B cell (primary cell): ENCODE results near the gene HTRA3. TPM values are rescaled to one million over a fixed set of nuclear protein-coding genes. Genes with fewer than 3 reads are reported as not detected.

Experiments
- ATAC-seq: fragments of 200-7000 bp; cut with Tn5 transposase; one replicate; pipeline ENCODE4 v1.10.0; 2021; ENCODE audit warnings: low read depth, mild to moderate bottlenecking, moderate number of reproducible peaks, moderate library complexity
- CTCF ChIA-PET: fragments of 350-600 bp; sonication (Branson Sonifier 250); formaldehyde crosslinking; loops from one replicate; lab custom pipeline; 2021; ENCODE audit warnings: antibody characterized with exemption, inconsistent platforms; lab: Charles Lee
- POLR2A ChIA-PET: fragments of 350-600 bp; sonication (Branson Sonifier 250); formaldehyde crosslinking; loops from one replicate; lab custom pipeline; 2021; ENCODE audit warnings: antibody characterized with exemption; lab: Charles Lee
- DNase-seq: peaks from one replicate; pipeline ENCODE4 v3.0.0; 2013
- H2AFZ ChIP-seq: 2 replicates; pipeline ENCODE4 v1.6.1; 2012; ENCODE audit warnings: mild to moderate bottlenecking, low read depth, low read length; ENCODE audit not compliant: insufficient read depth, poor library complexity, severe bottlenecking
- H3K27ac ChIP-seq, 2 donors: 1 replicate in 1 of 2; 2 replicates in 1 of 2; pipeline ENCODE4 v1.5.1; 2012 to 2013; ENCODE audit warnings: low read length in 2 of 2, mild to moderate bottlenecking in 2 of 2, moderate library complexity in 1 of 2
- H3K27me3 ChIP-seq, 4 experiments: fragments of 200-600 bp in 1 of 4; sonication (generic) in 1 of 4; replicated peaks in 1 of 4; 1 replicate in 2 of 4; 2 replicates in 2 of 4; pipeline versions ENCODE4 v1.6.1 to v1.7.0; 2013 to 2016; ENCODE audit warnings: low read length in 3 of 4, mild to moderate bottlenecking in 2 of 4, mixed read lengths in 1 of 4, moderate library complexity in 1 of 4; ENCODE audit not compliant: insufficient read depth in 4 of 4, control insufficient read depth in 3 of 4; ENCODE audit errors: control extremely low read depth in 1 of 4
- H3K36me3 ChIP-seq, 2 experiments: replicated peaks in 1 of 2; 1 replicate in 1 of 2; 2 replicates in 1 of 2; pipeline versions ENCODE4 v1.6.1 to v1.7.1; 2013; ENCODE audit warnings: low read length in 1 of 2; ENCODE audit not compliant: insufficient read depth in 2 of 2, control insufficient read depth in 1 of 2; ENCODE audit errors: control extremely low read depth in 1 of 2, extremely low read depth in 1 of 2
- H3K4me1 ChIP-seq, 2 donors: fragments of 200-600 bp in 1 of 2; sonication (generic) in 1 of 2; 1 replicate in 1 of 2; 2 replicates in 1 of 2; pipeline versions ENCODE4 v1.5.1 to v1.6.1; 2013 to 2017; ENCODE audit warnings: low read length in 2 of 2; ENCODE audit not compliant: control insufficient read depth in 2 of 2, insufficient read depth in 2 of 2
- H3K4me2 ChIP-seq: replicated peaks from 2 replicates; pipeline ENCODE3; 2012; ENCODE audit warnings: mild to moderate bottlenecking, low read depth, low read length; ENCODE audit not compliant: poor library complexity, severe bottlenecking
- H3K4me3 ChIP-seq, 5 experiments: fragments of 200-600 bp in 1 of 5; sonication (generic) in 1 of 5; 1 replicate in 3 of 5; 2 replicates in 2 of 5; pipeline versions ENCODE4 v1.5.1 to v1.7.0; 2011 to 2016; ENCODE audit warnings: low read length in 4 of 5, mild to moderate bottlenecking in 4 of 5, low read depth in 2 of 5, control low read depth in 1 of 5, moderate library complexity in 1 of 5; ENCODE audit not compliant: insufficient read depth in 1 of 5; ENCODE audit errors: control extremely low read depth in 1 of 5, extremely low read depth in 1 of 5
- H3K79me2 ChIP-seq: fragments of 200-600 bp; sonication (generic); one replicate; pipeline ENCODE4 v1.6.0; 2016; ENCODE audit warnings: low read length; ENCODE audit not compliant: control insufficient read depth, insufficient read depth
- H3K9ac ChIP-seq: fragments of 200-600 bp; sonication (generic); 2 replicates; pipeline ENCODE4 v1.6.1; 2017; ENCODE audit warnings: mild to moderate bottlenecking, low read length, moderate library complexity
- H3K9me3 ChIP-seq, 3 donors: one replicate each; pipeline versions ENCODE4 v1.6.1 to v1.7.1; 2013; ENCODE audit warnings: low read length in 2 of 3; ENCODE audit not compliant: control insufficient read depth in 2 of 3, insufficient read depth in 1 of 3; ENCODE audit errors: control extremely low read depth in 1 of 3
- H4K20me1 ChIP-seq: 2 replicates; pipeline ENCODE4 v1.6.0; 2012; ENCODE audit warnings: mild to moderate bottlenecking, low read length; ENCODE audit not compliant: insufficient read depth, control insufficient read depth, poor library complexity, severe bottlenecking
- H3K27ac Mint-ChIP-seq: one replicate; pipeline ENCODE4 v1.8.0; 2021; ENCODE audit warnings: mixed read lengths
- H3K27me3 Mint-ChIP-seq: one replicate; pipeline ENCODE4 v1.8.0; 2021; ENCODE audit warnings: mixed read lengths
- H3K4me1 Mint-ChIP-seq: one replicate; pipeline ENCODE4 v1.8.0; 2021; ENCODE audit warnings: mixed read lengths
- H3K4me3 Mint-ChIP-seq: one replicate; pipeline ENCODE4 v1.8.0; 2021; ENCODE audit warnings: mixed read lengths
- H3K9me3 Mint-ChIP-seq: one replicate; pipeline ENCODE4 v1.8.0; 2022; ENCODE audit warnings: mixed read lengths; ENCODE audit not compliant: insufficient read depth
- EZH2 ChIP-seq: IDR thresholded peaks from 2 replicates; pipeline ENCODE4 v1.6.1; 2012; ENCODE audit warnings: borderline replicate concordance, low read depth, mild to moderate bottlenecking, moderate library complexity, low read length; ENCODE audit not compliant: insufficient read depth, poor library complexity, severe bottlenecking
- WGBS: methylation state at CpG from one replicate; pipeline ENCODE4 v1.1.5; 2013; ENCODE audit warnings: missing lambda C conversion rate; ENCODE audit not compliant: insufficient coverage; 5-methylcytosine and 5-hydroxymethylcytosine counted together
- intact Hi-C: fragments of 100-400 bp; cut with micrococcal nuclease; formaldehyde crosslinking; loops from one replicate; pipeline ENCODE4 v1.10.0; 2022
- polyA plus RNA-seq: library from polyadenylated mRNA; depleted of rRNA; stranded (reverse); fragments of >200 nt; gene quantifications from 2 replicates; pipeline ENCODE4 v1.2.3, GENCODE V29; 2012
- total RNA-seq, 2 donors: library from RNA; stranded (reverse); fragments of 120-200 nt in 1 of 2; gene quantifications; 1 replicate in 1 of 2; 2 replicates in 1 of 2; pipeline versions ENCODE4 v1.2.3 to v1.2.4, GENCODE V29; 2013 to 2022
- TF ChIP-seq, protein P1 (sequence below): fragments of 200-600 bp; IDR thresholded peaks from one replicate; pipeline ENCODE4 v1.8.0; 2022; ENCODE audit warnings: antibody characterized with exemption, mild to moderate bottlenecking

Gene HTRA3
- total and polyA plus RNA-seq, 2 donors (not counting 1 experiment from before 2014, with no cell fraction given) = not detected

DNA sequence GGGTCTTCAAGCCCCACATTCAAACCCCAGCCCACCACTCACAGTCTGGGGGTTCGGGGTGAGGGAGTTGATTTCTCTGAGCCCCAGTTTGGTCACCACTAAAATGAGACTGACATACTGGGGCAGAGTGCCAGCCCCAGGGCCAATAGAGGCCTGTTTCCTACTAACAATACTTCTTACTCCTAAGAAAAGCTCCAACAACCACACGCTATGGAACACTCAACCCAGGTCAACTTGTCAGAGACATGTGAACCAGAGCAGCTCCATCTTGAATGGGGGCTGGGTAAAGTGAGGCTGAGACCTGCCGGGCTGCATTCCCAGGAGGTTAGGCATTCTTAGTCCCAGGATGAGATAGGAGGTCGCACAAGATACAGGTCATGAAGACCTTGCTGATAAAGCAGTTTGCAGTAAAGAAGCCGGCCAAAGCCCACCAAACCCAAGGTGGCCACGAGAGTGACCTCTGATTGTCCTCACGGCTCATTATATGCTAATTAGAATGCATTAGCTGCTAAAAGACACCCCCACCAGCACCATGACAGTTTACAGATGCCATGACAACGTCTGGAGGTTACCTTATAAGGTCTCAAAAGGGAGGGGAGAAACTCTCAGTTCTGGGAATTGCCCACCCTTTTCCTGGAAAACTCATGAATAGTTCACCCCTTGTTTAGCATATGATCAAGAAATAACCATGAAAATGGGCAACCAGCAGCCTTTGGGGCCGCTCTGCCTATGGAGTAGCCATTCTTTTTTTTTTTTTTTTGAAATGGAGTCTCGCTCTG is 26.6 kb upstream of the HTRA3 start:
- H3K4me2 ChIP-seq = no peak overlapping the region
- no peak overlapping the region for H3K9ac ChIP-seq
- no peaks in the 10 kb centered on the region for H3K27me3 Mint-ChIP-seq
- H3K79me2 ChIP-seq = no peaks in the 10 kb centered on the region
- DNase-seq = no peak
- peaks cover 0 to 36% of the 10 kb centered on the region in 2 experiments for H3K36me3 ChIP-seq
- 86% methylated on average over 5 of the region's 10 CpGs for WGBS
- ChIA-PET POLR2A (interaction anchor here (1.0 to 1.3 kb wide), 2 partner anchors 15 to 42 kb away, joined by 4 read pairs; no protein-coding TSS in a partner anchor), CTCF (interaction anchor here (0.6 to 3.5 kb wide), 22 partner anchors 9 to 439 kb away, joined by 3 to 35 read pairs (median 4); partner anchors contain the start of genes ABLIM2 and SH3TC1)
- no peak overlapping the region for H3K27ac ChIP-seq
- H3K9me3 ChIP-seq = peaks cover 0 to 7% (median 0%) of the 10 kb centered on the region in 3 donors
- no peak overlapping the region for H2AFZ ChIP-seq
- no peak overlapping the region for H3K27ac Mint-ChIP-seq
- H4K20me1 ChIP-seq = peaks cover 40% of the 10 kb centered on the region
- H3K4me3 Mint-ChIP-seq = no peak overlapping the region
- peaks cover 18% of the 10 kb centered on the region for H3K4me1 Mint-ChIP-seq
- peaks cover 0 to 21% of the 10 kb centered on the region in 2 donors for H3K4me1 ChIP-seq
- ATAC-seq = no peak
- H3K9me3 Mint-ChIP-seq = no peaks in the 10 kb centered on the region
- no peak overlapping the region for H3K4me3 ChIP-seq
- intact Hi-C loops = loop anchor here (1.0 to 2.0 kb wide), 3 partner anchors 42 to 160 kb away; no protein-coding TSS in a partner anchor
- TF ChIP-seq, protein P1, sequence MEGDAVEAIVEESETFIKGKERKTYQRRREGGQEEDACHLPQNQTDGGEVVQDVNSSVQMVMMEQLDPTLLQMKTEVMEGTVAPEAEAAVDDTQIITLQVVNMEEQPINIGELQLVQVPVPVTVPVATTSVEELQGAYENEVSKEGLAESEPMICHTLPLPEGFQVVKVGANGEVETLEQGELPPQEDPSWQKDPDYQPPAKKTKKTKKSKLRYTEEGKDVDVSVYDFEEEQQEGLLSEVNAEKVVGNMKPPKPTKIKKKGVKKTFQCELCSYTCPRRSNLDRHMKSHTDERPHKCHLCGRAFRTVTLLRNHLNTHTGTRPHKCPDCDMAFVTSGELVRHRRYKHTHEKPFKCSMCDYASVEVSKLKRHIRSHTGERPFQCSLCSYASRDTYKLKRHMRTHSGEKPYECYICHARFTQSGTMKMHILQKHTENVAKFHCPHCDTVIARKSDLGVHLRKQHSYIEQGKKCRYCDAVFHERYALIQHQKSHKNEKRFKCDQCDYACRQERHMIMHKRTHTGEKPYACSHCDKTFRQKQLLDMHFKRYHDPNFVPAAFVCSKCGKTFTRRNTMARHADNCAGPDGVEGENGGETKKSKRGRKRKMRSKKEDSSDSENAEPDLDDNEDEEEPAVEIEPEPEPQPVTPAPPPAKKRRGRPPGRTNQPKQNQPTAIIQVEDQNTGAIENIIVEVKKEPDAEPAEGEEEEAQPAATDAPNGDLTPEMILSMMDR = no peak
- H3K27me3 ChIP-seq = no peaks in the 10 kb centered on the region

DNA sequence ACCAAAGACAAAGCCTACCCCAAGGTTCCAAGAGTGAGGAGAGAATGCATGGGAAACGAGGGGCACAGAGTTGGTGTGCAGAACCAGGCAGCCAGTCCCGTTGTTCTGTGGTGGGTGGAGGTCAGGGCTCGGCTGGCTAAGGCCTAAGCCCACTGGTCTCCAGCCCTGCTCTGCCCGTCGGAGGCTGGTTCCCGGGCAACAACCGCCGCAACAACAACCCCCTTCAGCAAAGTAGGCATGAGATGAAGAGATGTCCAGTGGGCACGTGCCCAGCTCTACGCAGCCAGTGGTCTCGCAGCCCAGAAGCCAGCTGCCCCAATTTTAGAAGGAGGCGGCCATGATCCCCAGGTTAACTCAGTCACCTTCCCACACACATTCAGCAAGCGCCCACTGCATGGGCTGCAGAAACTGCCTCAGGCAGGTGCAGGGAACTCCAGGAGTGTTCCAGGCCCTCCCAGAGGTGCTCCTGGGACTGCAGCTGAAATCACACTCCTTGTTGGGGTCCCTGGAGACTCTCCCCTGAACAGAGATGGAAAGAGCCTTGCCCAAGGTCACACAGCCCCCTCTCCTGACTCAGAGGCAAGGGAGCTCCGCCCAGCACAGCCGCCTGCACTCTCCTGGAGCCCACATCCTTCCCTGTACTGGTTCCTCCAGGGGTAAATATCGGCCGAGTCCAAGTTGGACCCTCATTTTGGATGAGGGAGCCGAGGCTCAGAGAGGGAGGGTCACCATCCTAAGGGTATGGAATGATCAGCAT is 25.4 kb upstream of the HTRA3 start:
- H3K4me3 Mint-ChIP-seq = no peak overlapping the region
- Histone ChIP-seq H3K27me3 (no peaks in the 10 kb centered on the region), H3K9ac (no peak overlapping the region), H3K4me2 (no peak overlapping the region), H2AFZ (no peak overlapping the region), H4K20me1 (peaks cover 29% of the 10 kb centered on the region), H3K27ac (no peak overlapping the region), H3K36me3 (peaks cover 0 to 25% of the 10 kb centered on the region in 2 experiments), H3K4me1 (peaks cover 0 to 10% of the 10 kb centered on the region in 2 donors), H3K79me2 (no peaks in the 10 kb centered on the region), H3K9me3 (peaks cover 0 to 3% (median 0%) of the 10 kb centered on the region in 3 donors), H3K4me3 (no peak overlapping the region)
- CTCF ChIA-PET = interaction anchor here (1.0 to 3.5 kb wide), 6 partner anchors 7 to 440 kb away, joined by 3 to 35 read pairs (median 14); no protein-coding TSS in a partner anchor
- ATAC-seq (no peak), DNase-seq (no peak)
- no peak overlapping the region for H3K27ac Mint-ChIP-seq
- WGBS = 89% methylated on average over 15 of the region's 18 CpGs
- POLR2A ChIA-PET = no interaction called here
- intact Hi-C loops = no loop called here
- no peaks in the 10 kb centered on the region for H3K27me3 Mint-ChIP-seq
- peaks cover 9% of the 10 kb centered on the region for H3K4me1 Mint-ChIP-seq
- no peaks in the 10 kb centered on the region for H3K9me3 Mint-ChIP-seq
- no peak for TF ChIP-seq EZH2
- TF ChIP-seq, protein P1 = no peak
